ENCODE results near the gene DTX2.
"Not testable (repeated sequence)": the region's sequence is repeated elsewhere in the genome, so short reads cannot be mapped to it uniquely, and the experiment has no call there.

DNA sequence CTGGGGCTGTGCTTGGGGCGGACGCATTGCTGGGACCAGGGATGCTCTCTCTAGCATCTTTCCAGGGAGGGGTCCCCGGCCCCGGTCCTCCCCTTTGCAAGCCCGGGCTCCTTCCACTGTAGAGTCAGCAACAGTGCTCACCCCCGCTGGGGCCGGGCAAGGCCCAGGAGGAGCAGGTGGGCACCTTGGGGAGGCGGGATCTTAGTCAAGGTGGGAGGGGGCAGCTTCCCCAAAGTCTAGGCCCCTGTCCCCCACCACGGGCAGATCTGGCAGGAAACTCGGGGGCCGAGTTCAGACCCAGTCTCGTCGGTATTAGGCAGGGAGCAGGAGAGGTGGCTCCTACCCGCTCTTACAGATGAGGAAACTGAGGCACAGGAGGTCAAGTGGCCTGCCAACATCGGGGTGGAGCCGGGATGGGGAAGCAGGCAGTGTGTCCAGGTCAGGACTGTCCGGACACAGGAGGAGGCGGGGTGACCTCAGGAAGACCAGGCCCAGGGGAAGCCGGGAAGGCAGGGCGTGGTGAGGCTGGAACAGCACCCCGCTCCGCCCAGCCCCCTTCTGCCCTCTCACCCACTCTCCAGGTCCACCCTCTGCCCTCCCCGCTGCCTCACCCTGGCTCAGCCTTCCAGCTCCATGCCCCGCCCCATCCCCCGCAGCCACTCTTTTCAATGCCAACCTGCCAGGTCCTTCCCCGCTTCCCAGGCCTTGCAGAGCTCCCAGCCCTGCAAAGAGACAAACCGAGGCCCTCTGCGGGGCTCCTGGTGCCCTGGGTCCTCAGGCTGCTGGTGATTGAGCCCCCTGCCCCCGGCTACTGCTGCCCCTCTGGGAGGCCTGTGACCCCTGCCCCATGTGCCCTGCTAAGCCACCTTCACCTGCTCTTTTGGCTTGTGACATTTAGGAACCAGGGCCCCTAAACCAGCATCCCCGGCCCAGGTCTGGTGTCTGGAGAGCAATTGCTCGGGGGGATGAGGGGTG is 50.7 kb downstream of the DTX2 start:
- not testable (repeated sequence) for TF ChIP-seq POLR2A, POLR2AphosphoS5, EP300 (IDR thresholded peaks at IDR 0.05)
- TF ChIP-seq, protein P1, sequence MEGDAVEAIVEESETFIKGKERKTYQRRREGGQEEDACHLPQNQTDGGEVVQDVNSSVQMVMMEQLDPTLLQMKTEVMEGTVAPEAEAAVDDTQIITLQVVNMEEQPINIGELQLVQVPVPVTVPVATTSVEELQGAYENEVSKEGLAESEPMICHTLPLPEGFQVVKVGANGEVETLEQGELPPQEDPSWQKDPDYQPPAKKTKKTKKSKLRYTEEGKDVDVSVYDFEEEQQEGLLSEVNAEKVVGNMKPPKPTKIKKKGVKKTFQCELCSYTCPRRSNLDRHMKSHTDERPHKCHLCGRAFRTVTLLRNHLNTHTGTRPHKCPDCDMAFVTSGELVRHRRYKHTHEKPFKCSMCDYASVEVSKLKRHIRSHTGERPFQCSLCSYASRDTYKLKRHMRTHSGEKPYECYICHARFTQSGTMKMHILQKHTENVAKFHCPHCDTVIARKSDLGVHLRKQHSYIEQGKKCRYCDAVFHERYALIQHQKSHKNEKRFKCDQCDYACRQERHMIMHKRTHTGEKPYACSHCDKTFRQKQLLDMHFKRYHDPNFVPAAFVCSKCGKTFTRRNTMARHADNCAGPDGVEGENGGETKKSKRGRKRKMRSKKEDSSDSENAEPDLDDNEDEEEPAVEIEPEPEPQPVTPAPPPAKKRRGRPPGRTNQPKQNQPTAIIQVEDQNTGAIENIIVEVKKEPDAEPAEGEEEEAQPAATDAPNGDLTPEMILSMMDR (IDR thresholded peaks at IDR 0.05), result not testable (repeated sequence)
